Activated CD4-positive, alpha-beta T cell treated with anti-CD3 and anti-CD28 coated beads, Interleukin-2, Interleukin-4, amounts not matched to agents 100 ng/mL and 50 ng/mL, durations not matched to agents 16 hours and 8 hours (primary cell): ENCODE results near the gene NFATC1.
"Not testable (repeated sequence)": the region's sequence is repeated elsewhere in the genome, so short reads cannot be mapped to it uniquely, and the experiment has no call there.

Source experiments
- DNase-seq: peaks from one replicate; pipeline ENCODE4 v3.0.0-alpha.2; 2020; ENCODE audit warnings: low spot score

Gene NFATC1

GRCh38 chr18:79489051-79489898 is 93.5 kb downstream of the NFATC1 start:
- no peak for DNase-seq

GRCh38 chr18:79489899-79490625 is 94.3 kb downstream of the NFATC1 start:
- no peak for DNase-seq

- no peak for DNase-seq
Observed at GRCh38 chr18:79490626-79491041, 94.9 kb downstream of the NFATC1 start.

GRCh38 chr18:79491081-79491551 is 95.4 kb downstream of the NFATC1 start:
- DNase-seq, result no peak

GRCh38 chr18:79493211-79493800 is 97.6 kb downstream of the NFATC1 start:
- no peak for DNase-seq

- no peak for DNase-seq
Observed at GRCh38 chr18:79493801-79494211, 98.1 kb downstream of the NFATC1 start.

GRCh38 chr18:79494936-79495335 is 99.2 kb downstream of the NFATC1 start:
- DNase-seq, result no peak

GRCh38 chr18:79495591-79496071 is 99.9 kb downstream of the NFATC1 start:
- no peak for DNase-seq

GRCh38 chr18:79496237-79496977 is 100.7 kb downstream of the NFATC1 start:
- no peak for DNase-seq

- DNase-seq, result no peak
Observed at GRCh38 chr18:79496978-79497637, 101.4 kb downstream of the NFATC1 start.

GRCh38 chr18:79497638-79498081 is 101.9 kb downstream of the NFATC1 start:
- DNase-seq, result no peak

GRCh38 chr18:79498662-79499061 is 102.9 kb downstream of the NFATC1 start:
- DNase-seq, result no peak

GRCh38 chr18:79501006-79501405 is 105.3 kb downstream of the NFATC1 start:
- no peak for DNase-seq

- DNase-seq, result no peak
Observed at GRCh38 chr18:79502782-79503181, 107.1 kb downstream of the NFATC1 start.

GRCh38 chr18:79503406-79503805 is 107.7 kb downstream of the NFATC1 start:
- no peak for DNase-seq

GRCh38 chr18:79504034-79504433 is 108.3 kb downstream of the NFATC1 start:
- no peak for DNase-seq

GRCh38 chr18:79504495-79504894 is 108.8 kb downstream of the NFATC1 start:
- DNase-seq, result not testable (repeated sequence)

GRCh38 chr18:79505465-79505864 is 109.7 kb downstream of the NFATC1 start:
- DNase-seq, result not testable (repeated sequence)

GRCh38 chr18:79506191-79507075 is 110.7 kb downstream of the NFATC1 start:
- no peak for DNase-seq

- DNase-seq, result no peak
Observed at GRCh38 chr18:79507076-79507545, 111.4 kb downstream of the NFATC1 start.
